LNCAP (cell line): ENCODE measurements around the gene MRPS12.

ENCODE experiments used
- TF ChIP-seq, protein P1 (sequence below): fragments of 450-650 bp; IDR thresholded peaks from 2 replicates; pipeline ENCODE4 v1.5.1; 2017; ENCODE audit warnings: mild to moderate bottlenecking

MRPS12 gene

DNA sequence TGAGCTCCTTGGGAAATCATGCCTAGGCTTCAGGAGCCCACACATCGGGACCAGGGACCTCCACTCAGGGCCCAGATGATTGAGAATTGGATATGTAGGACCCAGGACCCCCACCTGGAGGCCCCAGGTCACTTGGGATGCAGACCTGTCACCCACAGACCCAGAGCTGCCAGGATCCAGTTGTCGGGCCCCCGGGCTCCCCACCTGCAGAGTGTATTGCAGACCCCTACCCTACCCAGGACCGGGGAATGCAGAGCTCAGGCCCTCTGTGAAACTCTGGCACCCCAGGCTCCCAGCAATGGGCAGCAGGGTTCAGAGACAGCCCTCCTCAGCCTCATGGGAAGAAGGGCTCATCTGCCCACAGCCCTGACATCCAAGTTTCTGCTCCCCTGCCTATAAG lies 25.1 kb upstream of the MRPS12 start:
- TF ChIP-seq, protein P1, sequence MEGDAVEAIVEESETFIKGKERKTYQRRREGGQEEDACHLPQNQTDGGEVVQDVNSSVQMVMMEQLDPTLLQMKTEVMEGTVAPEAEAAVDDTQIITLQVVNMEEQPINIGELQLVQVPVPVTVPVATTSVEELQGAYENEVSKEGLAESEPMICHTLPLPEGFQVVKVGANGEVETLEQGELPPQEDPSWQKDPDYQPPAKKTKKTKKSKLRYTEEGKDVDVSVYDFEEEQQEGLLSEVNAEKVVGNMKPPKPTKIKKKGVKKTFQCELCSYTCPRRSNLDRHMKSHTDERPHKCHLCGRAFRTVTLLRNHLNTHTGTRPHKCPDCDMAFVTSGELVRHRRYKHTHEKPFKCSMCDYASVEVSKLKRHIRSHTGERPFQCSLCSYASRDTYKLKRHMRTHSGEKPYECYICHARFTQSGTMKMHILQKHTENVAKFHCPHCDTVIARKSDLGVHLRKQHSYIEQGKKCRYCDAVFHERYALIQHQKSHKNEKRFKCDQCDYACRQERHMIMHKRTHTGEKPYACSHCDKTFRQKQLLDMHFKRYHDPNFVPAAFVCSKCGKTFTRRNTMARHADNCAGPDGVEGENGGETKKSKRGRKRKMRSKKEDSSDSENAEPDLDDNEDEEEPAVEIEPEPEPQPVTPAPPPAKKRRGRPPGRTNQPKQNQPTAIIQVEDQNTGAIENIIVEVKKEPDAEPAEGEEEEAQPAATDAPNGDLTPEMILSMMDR, result no peak

DNA sequence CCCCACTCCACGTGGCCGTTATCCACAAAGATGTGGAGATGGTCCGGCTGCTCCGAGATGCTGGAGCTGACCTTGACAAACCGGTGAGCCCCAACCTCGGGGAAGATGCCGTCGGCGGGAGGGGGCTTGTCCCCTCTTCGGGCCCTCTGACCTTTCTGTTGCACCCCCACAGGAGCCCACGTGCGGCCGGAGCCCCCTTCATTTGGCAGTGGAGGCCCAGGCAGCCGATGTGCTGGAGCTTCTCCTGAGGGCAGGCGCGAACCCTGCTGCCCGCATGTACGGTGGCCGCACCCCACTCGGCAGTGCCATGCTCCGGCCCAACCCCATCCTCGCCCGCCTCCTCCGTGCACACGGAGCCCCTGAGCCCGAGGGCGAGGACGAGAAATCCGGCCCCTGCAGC lies 23.5 kb upstream of the MRPS12 start:
- TF ChIP-seq, protein P1, result no peak

DNA sequence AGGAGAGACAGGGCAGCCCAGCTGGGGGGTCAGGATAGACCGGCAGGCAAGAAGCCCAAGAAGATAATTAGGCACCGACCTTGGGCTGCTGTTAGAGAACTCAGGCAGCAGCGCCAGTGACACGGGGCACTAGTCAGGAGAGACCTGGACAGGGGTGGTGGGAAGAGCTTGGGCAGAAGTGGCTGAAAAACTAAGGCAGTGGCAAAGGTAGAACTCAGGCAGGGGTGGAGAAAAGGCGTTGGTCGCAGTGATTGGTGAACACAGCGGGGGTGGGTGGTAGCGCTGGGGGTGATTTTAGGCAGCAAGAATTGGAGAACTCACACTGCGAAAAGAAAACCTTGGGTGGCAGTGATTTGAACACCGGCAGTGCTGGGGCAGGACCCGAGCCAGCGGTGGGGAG lies 23.1 kb upstream of the MRPS12 start:
- TF ChIP-seq, protein P1, result no peak

DNA sequence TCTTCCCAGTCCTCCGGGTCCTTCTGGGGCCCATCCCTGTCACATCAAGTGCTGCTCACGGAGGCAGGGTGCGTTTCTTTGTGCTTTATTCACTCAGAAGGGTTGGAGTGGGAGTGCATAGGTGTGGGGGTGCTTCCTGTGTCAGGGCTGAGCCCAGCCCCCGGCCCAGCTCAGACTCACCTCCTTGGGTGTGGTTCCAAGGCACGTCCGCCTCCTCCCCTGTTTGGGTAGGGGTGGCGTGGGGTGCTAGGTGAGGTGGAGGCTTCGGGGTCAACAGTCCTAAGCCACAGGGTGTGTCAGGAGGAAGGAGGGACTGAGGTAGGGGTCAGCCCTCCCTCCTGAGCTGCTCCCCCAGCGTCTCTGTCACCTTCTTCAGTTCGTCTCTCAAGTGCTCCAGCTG lies 21.8 kb upstream of the MRPS12 start:
- TF ChIP-seq, protein P1, result no peak

DNA sequence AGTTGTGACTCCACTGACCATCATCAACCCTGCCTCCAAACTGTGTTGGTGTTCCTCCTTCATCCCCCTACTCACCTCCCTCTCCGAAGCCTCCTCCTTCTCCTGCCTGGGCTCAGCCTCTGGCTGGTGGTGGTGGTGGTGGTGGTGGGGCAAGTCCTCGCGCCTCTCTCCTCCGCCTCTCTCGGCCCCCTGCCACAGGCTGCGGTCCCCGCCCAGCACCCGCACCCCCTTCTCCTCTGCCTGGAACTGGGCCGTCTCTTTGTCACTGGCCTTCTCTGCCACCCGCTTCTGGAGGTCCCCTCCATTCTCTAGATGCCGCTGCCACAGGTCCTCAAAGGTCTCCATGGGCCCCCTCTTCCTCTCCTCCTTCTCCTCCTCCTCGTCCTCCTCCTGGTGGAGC lies 20.3 kb upstream of the MRPS12 start:
- TF ChIP-seq, protein P1, result no peak

DNA sequence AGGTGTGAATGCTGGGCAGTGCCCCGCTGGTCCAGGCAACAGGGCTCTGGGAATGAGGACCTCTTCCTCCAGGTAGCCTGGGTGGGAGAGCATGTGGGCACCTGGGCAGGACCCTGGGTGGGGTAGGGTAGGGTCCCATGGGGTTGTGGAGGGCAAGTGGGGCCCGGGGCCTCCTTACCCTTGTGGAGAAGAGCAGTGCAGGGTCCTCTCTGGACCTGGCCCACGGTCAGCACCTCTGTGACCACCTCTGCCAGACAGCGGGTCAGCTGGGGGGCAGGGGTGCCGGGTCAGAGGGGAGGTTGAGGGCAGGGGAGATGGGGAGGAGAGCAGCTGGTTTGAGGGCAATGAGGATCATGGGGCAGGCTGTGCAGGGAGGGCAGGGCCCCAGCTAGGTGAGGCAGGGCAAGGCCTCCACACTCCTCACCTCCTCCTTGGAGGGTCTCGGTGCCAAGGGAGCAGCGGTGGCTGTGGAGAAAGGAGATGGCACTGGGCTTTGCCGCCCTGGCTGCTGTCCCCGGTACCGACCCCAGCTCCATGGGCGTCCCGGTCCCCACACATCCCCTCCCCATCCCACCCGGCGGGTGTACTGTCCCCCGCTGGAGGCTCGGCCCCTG lies 19.2 kb upstream of the MRPS12 start:
- TF ChIP-seq, protein P1, result no peak

DNA sequence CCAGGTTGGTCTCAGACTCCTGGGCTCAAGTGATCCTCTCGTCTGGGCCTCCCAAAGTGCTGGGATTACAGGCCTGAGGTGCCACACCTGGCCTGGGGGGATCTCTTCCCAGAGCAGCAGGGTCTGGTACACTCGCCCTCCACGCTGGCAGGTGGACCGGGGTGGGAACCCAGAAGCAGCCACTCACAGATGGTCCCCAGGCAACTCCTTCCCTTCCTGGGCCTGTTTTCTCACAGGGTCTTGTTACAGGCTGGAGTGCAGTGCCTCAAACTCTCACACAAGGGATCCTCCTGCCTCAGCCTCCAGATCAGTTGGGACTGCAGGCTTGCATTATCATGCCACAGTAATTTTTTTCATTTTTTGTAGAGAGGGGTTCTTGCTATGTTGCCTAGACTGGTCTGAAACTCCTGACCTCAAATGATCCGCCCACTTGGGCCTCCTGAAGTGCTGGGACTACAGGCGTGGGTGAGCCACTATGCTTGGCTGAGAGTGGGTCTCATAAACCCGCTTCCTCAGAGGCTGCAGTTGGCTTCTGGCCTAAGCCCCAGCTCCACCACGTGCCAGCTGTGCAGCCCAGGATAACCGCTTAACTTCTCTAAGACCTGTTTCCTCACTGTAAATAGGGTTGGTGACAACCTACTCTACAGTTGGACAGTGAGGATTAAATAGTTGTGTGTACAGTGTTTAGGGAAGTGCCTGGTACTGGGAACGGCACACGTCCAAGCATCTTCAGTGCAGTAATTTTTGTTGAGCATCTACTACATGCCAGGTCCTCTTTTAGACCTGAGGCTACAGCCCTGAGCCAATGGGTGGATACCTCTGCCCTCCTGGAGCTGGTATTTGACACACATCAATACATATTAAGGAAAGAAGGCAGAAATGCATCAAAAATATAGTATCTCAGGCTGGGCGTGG lies 17.9 kb upstream of the MRPS12 start:
- TF ChIP-seq, protein P1, result no peak
